Endothelial cell of umbilical vein (primary cell): ENCODE measurements around the gene RAD52. TPM values are rescaled to one million over a fixed set of nuclear protein-coding genes. Genes with fewer than 3 reads are reported as not detected.

Experiments used
- BruUV-seq: library from RNA; stranded (reverse); fragments of 400-500 nt; replicated peaks from 2 replicates; lab custom pipeline; 2021; lab: Mats Ljungman, UMichigan
- CTCF ChIA-PET: fragments of 300-600, 350-600 bp; sonication (Branson Sonifier 250); formaldehyde crosslinking; loops from one replicate; lab custom pipeline; 2021; ENCODE audit warnings: antibody characterized with exemption, inconsistent platforms; lab: Charles Lee
- POLR2A ChIA-PET: fragments of 300-600, 350-600 bp; sonication (Branson Sonifier 250); formaldehyde crosslinking; loops from one replicate; lab custom pipeline; 2021; ENCODE audit warnings: antibody characterized with exemption, inconsistent platforms; lab: Charles Lee
- DNase-seq: peaks from one replicate; pipeline ENCODE4 v3.0.0-alpha.2; 2011; ENCODE audit warnings: low read depth, low spot score
- FAIRE-seq: peaks from 2 replicates; lab custom pipeline; 2011; peaks lifted over from hg19 to GRCh38; lab: Jason Lieb, UNC
- H2AFZ ChIP-seq: 2 replicates; pipeline ENCODE4 v1.6.0; 2012; ENCODE audit warnings: low read depth, low read length, control low read depth, inconsistent platforms
- H3K27ac ChIP-seq: 2 replicates; pipeline ENCODE4 v1.5.1; 2011; ENCODE audit warnings: low read depth, mild to moderate bottlenecking, control low read depth, low read length, moderate library complexity; ENCODE audit not compliant: insufficient read depth
- H3K27me3 ChIP-seq, 2 experiments: 2 replicates each; pipeline versions ENCODE4 v1.6.0 to v1.6.1; 2011; ENCODE audit warnings: low read length in 2 of 2, mixed read lengths in 1 of 2; ENCODE audit not compliant: control insufficient read depth in 2 of 2, insufficient read depth in 2 of 2
- H3K36me3 ChIP-seq, 2 experiments: 2 replicates in 1 of 2; 3 replicates in 1 of 2; pipeline ENCODE4 v1.5.1; 2011; ENCODE audit warnings: low read length in 2 of 2, mild to moderate bottlenecking in 1 of 2, moderate library complexity in 1 of 2; ENCODE audit not compliant: control insufficient read depth in 2 of 2, insufficient read depth in 2 of 2; ENCODE audit errors: extremely low read depth in 1 of 2
- H3K4me1 ChIP-seq: 3 replicates; pipeline ENCODE4 v1.5.1; 2011; ENCODE audit warnings: mild to moderate bottlenecking, low read length; ENCODE audit not compliant: control insufficient read depth, insufficient read depth; ENCODE audit errors: extremely low read depth
- H3K4me2 ChIP-seq: 2 replicates; pipeline ENCODE4 v1.6.1; 2011; ENCODE audit warnings: low read length, control low read depth, mixed read lengths; ENCODE audit not compliant: insufficient read depth
- H3K4me3 ChIP-seq, 3 experiments: fragments of 200-600 bp in 1 of 3; sonication (generic), shearing (Covaris generic) in 1 of 3; replicated peaks in 1 of 3; 2 replicates each; pipeline ENCODE4 v1.5.1; 2011 to 2016; ENCODE audit warnings: control low read depth in 3 of 3, low read length in 3 of 3, mild to moderate bottlenecking in 2 of 3, inconsistent platforms in 1 of 3, low read depth in 1 of 3, moderate library complexity in 1 of 3; ENCODE audit not compliant: insufficient read depth in 1 of 3
- H3K79me2 ChIP-seq: 2 replicates; pipeline ENCODE4 v1.6.0; 2012; ENCODE audit warnings: low read length, inconsistent platforms; ENCODE audit not compliant: control insufficient read depth, insufficient read depth
- H3K9ac ChIP-seq: replicated peaks from 2 replicates; pipeline ENCODE3; 2011; ENCODE audit warnings: low read length, control low read depth; ENCODE audit not compliant: insufficient read depth; ENCODE audit errors: extremely low read depth
- H3K9me1 ChIP-seq: replicated peaks from 3 replicates; pipeline ENCODE4 v1.6.0; 2011; ENCODE audit warnings: mild to moderate bottlenecking, low read length; ENCODE audit not compliant: control insufficient read depth, insufficient read depth; ENCODE audit errors: extremely low read depth
- H3K9me3 ChIP-seq: replicated peaks from 2 replicates; pipeline ENCODE4 v1.5.1; 2012; ENCODE audit warnings: low read length, inconsistent platforms; ENCODE audit not compliant: control insufficient read depth, insufficient read depth
- H4K20me1 ChIP-seq: replicated peaks from 2 replicates; pipeline ENCODE3; 2011; ENCODE audit warnings: mild to moderate bottlenecking, low read length; ENCODE audit not compliant: control insufficient read depth, insufficient read depth; ENCODE audit errors: extremely low read depth
- CTCF ChIP-seq, 2 donors: IDR thresholded peaks; 1 replicate in 1 of 2; 2 replicates in 1 of 2; pipeline ENCODE4 v1.5.1; 2011; ENCODE audit warnings: low read length in 2 of 2, mild to moderate bottlenecking in 2 of 2, moderate library complexity in 2 of 2, control low read depth in 1 of 2, inconsistent platforms in 1 of 2, low read depth in 1 of 2; ENCODE audit not compliant: insufficient read depth in 1 of 2; ENCODE audit errors: extremely low read depth in 1 of 2
- EZH2 ChIP-seq: IDR thresholded peaks from 2 replicates; pipeline ENCODE4 v1.6.1; 2012; ENCODE audit warnings: borderline replicate concordance, low read depth, mild to moderate bottlenecking, moderate library complexity, low read length, inconsistent platforms; ENCODE audit not compliant: severe bottlenecking
- FOS ChIP-seq: IDR thresholded peaks from 2 replicates; pipeline ENCODE4 v1.6.1; 2011; ENCODE audit warnings: mild to moderate bottlenecking, low read length, moderate library complexity, borderline replicate concordance; ENCODE audit not compliant: insufficient read depth
- GATA2 ChIP-seq: IDR thresholded peaks from 2 replicates; pipeline ENCODE4 v1.7.0; 2011; ENCODE audit warnings: low read depth, mild to moderate bottlenecking, moderate library complexity, mixed read lengths, low read length; ENCODE audit not compliant: insufficient read length, insufficient read depth
- POLR2AphosphoS5 ChIP-seq: IDR thresholded peaks from 2 replicates; pipeline ENCODE4 v1.6.1; 2012; ENCODE audit warnings: low read depth, mild to moderate bottlenecking, control low read depth, low read length, moderate library complexity; ENCODE audit not compliant: insufficient read depth
- dilution Hi-C: fragments of 300-500 bp; cut with MboI; formaldehyde crosslinking; loops from one replicate; pipeline ENCODE4 v1.15.0; 2019; ENCODE audit warnings: low sequenced_read_pairs; ENCODE audit not compliant: extremely low pct_ligation_motif_present
- intact Hi-C: fragments of 100-400 bp; cut with micrococcal nuclease; formaldehyde crosslinking; loops from one replicate; pipeline ENCODE4 v1.10.0; 2022
- polyA plus RNA-seq, 4 experiments: library from polyadenylated mRNA; depleted of rRNA in 3 of 4; stranded (reverse) in 3 of 4; unstranded in 1 of 4; fragments of >200 nt; gene quantifications; 2 replicates each; pipeline versions ENCODE4 v1.2.1 to v1.2.3, GENCODE V29; 2011 to 2012; ENCODE audit warnings: missing spikeins in 1 of 4
- total RNA-seq: library from RNA; stranded (reverse); gene quantifications from 2 replicates; pipeline ENCODE4 v1.2.3, GENCODE V29; 2021
- TF ChIP-seq, protein P1 (sequence below): IDR thresholded peaks from 2 replicates; pipeline ENCODE4 v1.6.1; 2011; ENCODE audit not compliant: insufficient read depth, insufficient read length

RAD52 gene
- total and polyA plus RNA-seq, 2 donors (not counting 3 experiments of a cell fraction or from before 2014, with no cell fraction given) = 9.4 to 16.1 TPM

- Histone ChIP-seq H3K9me3 (no peaks in the 10 kb centered on the region), H3K79me2 (no peaks in the 10 kb centered on the region), H2AFZ (no peak overlapping the region), H3K27ac (no peak overlapping the region), H3K27me3 (no peaks in the 10 kb centered on the region), H3K4me2 (no peak overlapping the region), H3K4me1 (no peaks in the 10 kb centered on the region), H3K9me1 (no peaks in the 10 kb centered on the region), H3K36me3 (no peaks in the 10 kb centered on the region), H3K9ac (no peak overlapping the region), H3K4me3 (no peak overlapping the region), H4K20me1 (no peaks in the 10 kb centered on the region)
- intact Hi-C loops (no loop called here), dilution Hi-C loops (no loop called here)
- no TSS peak for BruUV-seq
- ChIA-PET POLR2A (interaction anchor here (0.6 kb wide), 1 partner anchor 8 kb away, joined by 3 read pairs; no protein-coding TSS in a partner anchor), CTCF (interaction anchor here (0.9 kb wide), 1 partner anchor 119 kb away, joined by 3 read pairs; no protein-coding TSS in a partner anchor)
- no peak for FAIRE-seq
- no peak for DNase-seq
- TF ChIP-seq GATA2 (no peak), POLR2AphosphoS5 (no peak), EZH2 (no peak), CTCF (IDR thresholded peaks at IDR 0.05; ENCODE audit: extremely low read depth in 1 of 2, insufficient read depth in 1 of 2, low read depth in 1 of 2, low read length in 2 of 2) (no peak), FOS (no peak)
- TF ChIP-seq, protein P1, sequence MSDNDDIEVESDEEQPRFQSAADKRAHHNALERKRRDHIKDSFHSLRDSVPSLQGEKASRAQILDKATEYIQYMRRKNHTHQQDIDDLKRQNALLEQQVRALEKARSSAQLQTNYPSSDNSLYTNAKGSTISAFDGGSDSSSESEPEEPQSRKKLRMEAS = no peak
Measured at GRCh38 chr12:974271-974862, 24.9 kb upstream of the RAD52 start.
